Coronary artery (tissue), 2 donors: Measurements from ENCODE around the gene TGFBR1.
A peak's percentile ranks its signal among the peaks of the same experiment; 100 is the strongest.

Source experiments
- DNase-seq: peaks from one replicate; pipeline ENCODE4 v3.0.0-alpha.2; 2017; ENCODE audit warnings: low spot score
- H3K27ac ChIP-seq, 2 donors: fragments of 200-600 bp; sonication (generic); one replicate each; pipeline ENCODE4 v1.5.1; 2016 to 2019
- H3K4me3 ChIP-seq: fragments of 200-600 bp; sonication (generic); 2 replicates; pipeline ENCODE4 v1.5.1; 2016; ENCODE audit warnings: mild to moderate bottlenecking, moderate library complexity
- TF ChIP-seq, protein P1 (sequence below): fragments of 200-600 bp; sonication (generic); IDR thresholded peaks from one replicate; pipeline ENCODE4 v1.5.1; 2019; ENCODE audit warnings: antibody characterized with exemption

Gene TGFBR1

DNA sequence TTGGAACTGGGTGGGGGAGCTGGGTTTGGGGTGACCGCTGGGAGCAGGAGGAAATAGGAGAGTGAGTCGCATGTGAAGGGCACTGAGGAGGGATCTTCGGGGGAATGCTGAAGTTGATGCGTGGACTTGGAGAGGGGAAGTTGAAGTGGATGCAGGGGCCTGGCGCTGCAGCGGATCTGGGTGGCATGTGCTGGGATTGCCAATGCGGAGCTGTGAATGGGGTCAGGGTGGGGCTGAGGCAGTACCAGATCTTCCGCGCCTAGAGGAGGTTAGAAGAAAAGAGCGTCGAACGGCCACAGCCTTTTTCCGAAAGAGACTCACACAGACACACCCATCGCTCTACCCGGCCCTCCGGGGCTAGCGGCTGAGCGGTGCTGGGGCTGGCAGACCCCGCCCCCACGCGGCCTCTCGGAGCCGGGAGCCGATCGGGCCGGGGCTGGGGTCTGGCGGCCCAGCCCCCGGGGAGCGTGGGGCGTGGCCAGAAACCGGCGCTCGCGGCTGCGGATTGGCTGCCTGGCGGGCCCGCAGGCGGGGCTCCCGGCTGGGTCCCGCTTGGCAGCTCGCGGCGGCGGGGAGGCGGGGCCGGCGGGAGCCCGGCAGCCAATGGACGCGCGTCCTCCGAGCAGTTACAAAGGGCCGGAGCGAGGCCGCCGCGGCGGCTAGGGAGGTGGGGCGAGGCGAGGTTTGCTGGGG lies at the start of gene TGFBR1:
Gene TGFBR1 (plus strand): TSS at position 655 of the 693 bp plus-strand sequence. CDS start 93 bp downstream, outside the sequence.
- Histone ChIP-seq H3K27ac (peak within 1 kb of the TSS; percentile 92 to 100), H3K4me3 (peak within 1 kb of the TSS; percentile 93)
- peak; percentile 96 for DNase-seq
- TF ChIP-seq, protein P1, sequence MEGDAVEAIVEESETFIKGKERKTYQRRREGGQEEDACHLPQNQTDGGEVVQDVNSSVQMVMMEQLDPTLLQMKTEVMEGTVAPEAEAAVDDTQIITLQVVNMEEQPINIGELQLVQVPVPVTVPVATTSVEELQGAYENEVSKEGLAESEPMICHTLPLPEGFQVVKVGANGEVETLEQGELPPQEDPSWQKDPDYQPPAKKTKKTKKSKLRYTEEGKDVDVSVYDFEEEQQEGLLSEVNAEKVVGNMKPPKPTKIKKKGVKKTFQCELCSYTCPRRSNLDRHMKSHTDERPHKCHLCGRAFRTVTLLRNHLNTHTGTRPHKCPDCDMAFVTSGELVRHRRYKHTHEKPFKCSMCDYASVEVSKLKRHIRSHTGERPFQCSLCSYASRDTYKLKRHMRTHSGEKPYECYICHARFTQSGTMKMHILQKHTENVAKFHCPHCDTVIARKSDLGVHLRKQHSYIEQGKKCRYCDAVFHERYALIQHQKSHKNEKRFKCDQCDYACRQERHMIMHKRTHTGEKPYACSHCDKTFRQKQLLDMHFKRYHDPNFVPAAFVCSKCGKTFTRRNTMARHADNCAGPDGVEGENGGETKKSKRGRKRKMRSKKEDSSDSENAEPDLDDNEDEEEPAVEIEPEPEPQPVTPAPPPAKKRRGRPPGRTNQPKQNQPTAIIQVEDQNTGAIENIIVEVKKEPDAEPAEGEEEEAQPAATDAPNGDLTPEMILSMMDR: no peak

DNA sequence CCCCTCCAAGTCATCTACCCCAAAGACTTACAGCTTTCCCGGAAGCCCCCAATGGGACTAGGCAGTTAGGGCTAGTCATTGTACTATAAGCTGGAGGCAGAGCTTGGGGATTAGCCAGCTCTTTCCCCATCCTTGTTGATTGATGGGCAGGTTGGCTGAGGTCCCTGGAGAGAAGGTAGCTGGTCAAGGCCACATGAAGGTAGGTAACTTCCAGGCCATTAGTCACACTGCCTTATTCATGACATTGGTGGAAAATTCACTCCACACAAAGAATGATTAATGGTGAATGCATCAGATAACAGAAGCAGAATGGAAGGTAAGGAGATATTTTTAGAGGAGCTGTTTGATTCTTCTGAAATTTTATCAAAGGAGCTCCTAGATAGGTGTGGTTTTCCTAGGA lies 49.5 kb upstream of the TGFBR1 start:
- DNase-seq: no peak
- no peak overlapping the region for H3K27ac ChIP-seq
- TF ChIP-seq, protein P1: no peak
- no peak overlapping the region for H3K4me3 ChIP-seq

DNA sequence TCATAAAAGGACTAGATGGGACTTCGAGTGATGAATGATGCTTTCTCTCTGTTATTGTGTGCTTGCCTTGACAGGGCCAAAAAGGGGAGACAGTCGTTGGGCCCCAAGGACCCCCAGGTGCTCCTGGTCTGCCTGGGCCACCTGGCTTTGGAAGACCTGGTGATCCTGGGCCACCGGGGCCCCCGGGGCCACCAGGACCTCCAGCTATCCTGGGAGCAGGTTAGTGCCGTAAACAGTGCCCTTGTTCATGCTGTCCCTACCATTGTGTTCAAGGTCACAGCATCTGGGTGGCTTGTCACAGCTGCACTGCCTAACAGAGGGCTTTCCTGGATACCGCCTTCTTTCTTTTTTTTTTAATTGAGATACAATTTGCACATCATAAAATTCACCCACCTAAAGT lies 48.7 kb upstream of the TGFBR1 start:
- TF ChIP-seq, protein P1: no peak
- no peak for DNase-seq
- Histone ChIP-seq H3K4me3 (no peak overlapping the region), H3K27ac (no peak overlapping the region)

DNA sequence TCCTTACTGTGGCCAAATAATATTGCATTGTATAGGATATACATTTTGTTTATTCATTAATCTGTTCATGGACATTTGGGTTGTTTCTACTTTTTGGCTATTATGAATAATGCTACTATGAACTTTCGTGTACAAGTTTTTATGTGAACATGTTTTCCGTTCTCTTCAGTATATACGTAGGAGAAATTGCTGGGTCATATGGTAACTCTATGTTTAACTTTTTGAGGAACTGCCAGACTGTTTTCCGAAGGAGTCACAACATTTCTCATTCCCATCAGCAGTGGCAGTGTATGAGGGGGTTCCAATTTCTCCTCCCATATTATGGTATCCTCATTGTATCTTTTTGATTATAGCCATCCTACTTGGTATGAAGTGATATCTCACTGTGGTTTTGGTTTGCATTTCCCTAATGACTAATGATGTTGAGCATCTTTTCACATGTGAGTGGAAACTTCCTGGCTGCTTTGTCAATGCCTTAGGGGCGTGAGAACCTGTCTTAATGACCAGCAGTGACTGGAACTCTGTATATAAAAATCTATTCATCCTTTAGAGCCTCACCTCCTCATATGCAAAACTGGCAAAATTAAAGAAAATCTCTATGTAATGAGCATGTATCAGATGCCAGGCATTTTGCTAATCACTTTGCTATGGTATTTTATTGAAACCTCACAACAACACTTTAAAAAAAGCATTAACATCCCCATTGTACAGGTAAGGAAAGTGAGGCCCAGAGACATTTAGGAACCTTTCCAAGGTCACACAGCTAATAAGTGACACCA lies 47.8 kb upstream of the TGFBR1 start:
- TF ChIP-seq, protein P1: no peak
- Histone ChIP-seq H3K27ac (peak overlapping the region in 1 of 2 donors; percentile 65), H3K4me3 (no peak overlapping the region)
- no peak for DNase-seq

DNA sequence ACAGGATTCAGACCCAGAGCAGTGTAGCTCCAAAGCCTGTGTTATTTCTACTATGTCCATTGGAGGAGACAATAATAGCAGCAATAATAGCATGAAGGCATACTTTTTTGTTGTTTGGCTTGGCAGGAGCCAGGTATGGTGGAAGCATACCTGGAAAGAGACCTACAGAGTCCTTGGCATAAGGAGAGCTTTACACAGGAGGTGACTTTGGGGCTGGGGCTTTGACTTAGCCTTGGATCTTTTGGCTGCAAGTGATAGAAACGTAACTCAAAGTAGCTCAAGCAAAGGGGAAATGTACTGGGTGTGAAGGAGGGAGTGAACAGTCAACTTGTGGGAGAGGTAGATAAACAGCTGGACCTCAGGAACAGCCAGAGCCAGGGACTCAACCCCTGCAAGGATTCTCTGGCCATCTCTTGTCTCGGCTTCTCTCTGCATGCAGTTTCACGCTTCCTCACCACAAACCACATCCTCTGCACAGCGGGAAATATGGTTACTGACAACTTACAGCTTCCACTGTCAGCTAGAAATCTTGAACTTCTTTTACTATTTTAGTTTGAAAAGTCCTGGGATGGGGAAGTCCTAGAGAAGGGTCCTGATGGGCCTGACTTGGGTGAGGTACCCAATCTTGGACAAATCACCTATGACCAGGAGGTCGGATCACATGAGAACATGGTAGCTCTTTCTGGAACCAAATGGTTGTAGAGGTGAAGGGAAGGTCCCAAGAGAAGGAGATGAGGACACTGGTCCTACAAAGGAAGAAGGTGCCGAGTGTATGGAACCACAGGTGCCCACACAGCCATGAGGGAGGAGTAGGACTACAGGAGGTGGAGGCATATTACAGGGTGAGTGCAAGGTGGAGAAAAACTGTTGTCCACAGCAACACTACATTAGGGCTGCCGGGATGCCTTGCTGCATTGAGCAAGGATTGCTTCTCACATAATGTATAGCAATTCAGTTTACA lies 47.0 kb upstream of the TGFBR1 start:
- TF ChIP-seq, protein P1: no peak
- DNase-seq: no peak
- Histone ChIP-seq H3K27ac (peak overlapping the region; percentile 10 to 65), H3K4me3 (no peak overlapping the region)

DNA sequence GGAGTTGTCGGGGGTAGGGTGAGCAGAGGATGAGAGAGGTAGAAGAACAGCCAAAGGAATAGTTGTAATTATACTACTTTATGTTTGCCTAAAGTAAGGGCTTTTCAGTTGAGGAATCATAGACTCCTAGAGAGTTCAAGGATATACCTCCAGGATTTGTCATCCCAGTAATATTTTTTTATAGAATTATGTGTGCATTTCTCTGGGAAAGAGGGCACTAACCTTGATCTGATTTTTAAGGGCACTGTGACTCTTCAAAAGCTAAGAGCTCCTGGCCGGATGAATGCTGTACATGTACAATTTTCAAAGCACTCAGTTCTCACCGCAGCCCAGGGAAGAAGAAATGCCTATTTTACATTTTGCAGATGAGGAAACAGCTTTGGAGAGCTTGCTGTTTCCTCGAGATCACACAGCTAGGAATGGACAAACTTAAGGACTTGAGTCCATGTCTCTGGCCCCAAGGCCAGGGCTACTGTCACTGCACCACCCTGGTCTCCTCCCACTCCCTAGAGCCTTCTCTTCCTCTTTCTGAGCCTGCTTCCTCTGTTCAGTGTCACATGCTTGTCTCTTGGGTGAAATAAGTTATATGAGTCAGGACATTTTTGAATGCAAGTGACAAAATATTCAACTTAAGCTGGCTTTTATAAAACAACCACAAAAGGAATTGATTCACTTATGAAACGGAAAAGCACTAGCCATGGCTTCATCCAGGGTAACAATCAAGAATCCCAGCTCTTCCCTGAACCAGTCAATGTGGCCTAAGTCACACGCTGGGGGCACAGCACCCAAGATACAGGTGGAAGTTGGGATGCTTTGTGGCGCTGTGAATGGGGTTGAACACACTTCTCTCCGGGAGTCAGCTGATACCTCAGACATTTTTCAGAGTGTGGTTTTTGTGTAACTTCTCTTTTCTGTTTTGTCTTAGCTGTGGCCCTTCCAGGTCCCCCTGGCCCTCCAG lies 45.7 kb upstream of the TGFBR1 start:
- TF ChIP-seq, protein P1: no peak
- Histone ChIP-seq H3K27ac (peak overlapping the region; percentile 10 to 61), H3K4me3 (no peak overlapping the region)
- no peak for DNase-seq
